H1 (cell line): ENCODE data around the gene FRMD7. TPM values are rescaled to one million over a fixed set of nuclear protein-coding genes. Genes with fewer than 3 reads are reported as not detected.

ENCODE experiments used
- CTCF ChIA-PET: fragments of 300-600 bp; sonication (Branson Sonifier 250); formaldehyde crosslinking; loops from one replicate; lab custom pipeline; 2021; ENCODE audit not compliant: partially characterized antibody; lab: Charles Lee
- POLR2A ChIA-PET: fragments of 300-600 bp; sonication (Branson Sonifier 250); formaldehyde crosslinking; loops from one replicate; lab custom pipeline; 2021; ENCODE audit warnings: inconsistent platforms; ENCODE audit not compliant: partially characterized antibody; lab: Charles Lee
- DNase-seq, 2 experiments: peaks; one replicate each; pipeline versions ENCODE4 v3.0.0 to v3.0.0-alpha.2; 2010 to 2022; ENCODE audit warnings: low spot score in 2 of 2, low read depth in 1 of 2, mixed read lengths in 1 of 2
- FAIRE-seq: peaks from 2 replicates; lab custom pipeline; 2011; peaks lifted over from hg19 to GRCh38; lab: Jason Lieb, UNC
- H2AFZ ChIP-seq: 2 replicates; pipeline ENCODE4 v1.8.1; 2012; ENCODE audit warnings: low read length, inconsistent platforms
- H2AK5ac ChIP-seq: 2 replicates; pipeline ENCODE4 v1.6.1; 2013; ENCODE audit warnings: low read depth, low read length
- H2BK120ac ChIP-seq: replicated peaks from 2 replicates; pipeline ENCODE3; 2013; ENCODE audit warnings: low read depth, low read length, inconsistent platforms
- H2BK12ac ChIP-seq: 2 replicates; pipeline ENCODE4 v1.6.1; 2013; ENCODE audit warnings: low read depth, low read length
- H2BK15ac ChIP-seq: 2 replicates; pipeline ENCODE4 v1.6.1; 2013; ENCODE audit warnings: low read length
- H2BK20ac ChIP-seq: 2 replicates; pipeline ENCODE4 v1.6.1; 2013; ENCODE audit warnings: low read length
- H2BK5ac ChIP-seq: 2 replicates; pipeline ENCODE4 v1.6.1; 2013; ENCODE audit warnings: low read depth, low read length
- H3K14ac ChIP-seq: 2 replicates; pipeline ENCODE4 v1.6.1; 2013; ENCODE audit warnings: inconsistent platforms; ENCODE audit not compliant: insufficient read length
- H3K18ac ChIP-seq: 2 replicates; pipeline ENCODE4 v1.6.1; 2013; ENCODE audit warnings: low read length; ENCODE audit errors: extremely low read depth
- H3K23ac ChIP-seq: 2 replicates; pipeline ENCODE4 v1.6.1; 2013; ENCODE audit warnings: inconsistent platforms; ENCODE audit not compliant: insufficient read length
- H3K23me2 ChIP-seq: 2 replicates; pipeline ENCODE4 v1.6.1; 2013; ENCODE audit warnings: low read depth, low read length
- H3K27ac ChIP-seq: 2 replicates; pipeline ENCODE4 v1.6.1; 2011; ENCODE audit warnings: low read depth, low read length, inconsistent platforms
- H3K27me3 ChIP-seq, 4 experiments: replicated peaks in 1 of 4; 1 replicate in 1 of 4; 2 replicates in 3 of 4; pipeline versions ENCODE4 v1.6.1 to v1.8.1; 2011 to 2013; ENCODE audit warnings: low read length in 3 of 4, mild to moderate bottlenecking in 3 of 4, inconsistent platforms in 2 of 4, mixed read lengths in 2 of 4, moderate library complexity in 1 of 4; ENCODE audit not compliant: control insufficient read depth in 3 of 4, insufficient read depth in 3 of 4; ENCODE audit errors: extremely low read depth in 1 of 4
- H3K36me3 ChIP-seq, 4 experiments: 2 replicates each; pipeline versions ENCODE4 v1.6.1 to v1.8.1; 2011 to 2013; ENCODE audit warnings: mild to moderate bottlenecking in 4 of 4, low read length in 3 of 4, moderate library complexity in 2 of 4, control low read depth in 1 of 4, inconsistent platforms in 1 of 4; ENCODE audit not compliant: insufficient read depth in 4 of 4, control insufficient read depth in 2 of 4
- H3K4ac ChIP-seq: replicated peaks from 2 replicates; pipeline ENCODE3; 2013; ENCODE audit warnings: low read length, low read depth, mixed read lengths, inconsistent platforms; ENCODE audit not compliant: insufficient read length
- H3K4me1 ChIP-seq, 4 experiments: replicated peaks in 1 of 4; 1 replicate in 1 of 4; 2 replicates in 3 of 4; pipeline versions ENCODE4 v1.6.1 to v1.8.1; 2011 to 2013; ENCODE audit warnings: low read length in 3 of 4, inconsistent platforms in 2 of 4, mixed read lengths in 1 of 4; ENCODE audit not compliant: insufficient read depth in 4 of 4, control insufficient read depth in 3 of 4
- H3K4me2 ChIP-seq, 2 experiments: 2 replicates each; pipeline versions ENCODE4 v1.6.1 to v1.8.1; 2011 to 2013; ENCODE audit warnings: low read depth in 2 of 2, low read length in 2 of 2, control low read depth in 1 of 2, inconsistent platforms in 1 of 2, mild to moderate bottlenecking in 1 of 2; ENCODE audit not compliant: insufficient read depth in 1 of 2
- H3K4me3 ChIP-seq, 4 experiments: fragments of 200-600, 300-600 bp in 1 of 4; sonication (generic), shearing (Covaris generic), sonication (Bioruptor Twin) in 1 of 4; 2 replicates each; pipeline versions ENCODE4 v1.5.1 to v1.8.1; 2011 to 2016; ENCODE audit warnings: low read length in 4 of 4, low read depth in 3 of 4, control low read depth in 2 of 4, inconsistent platforms in 2 of 4, mild to moderate bottlenecking in 2 of 4, mixed read lengths in 1 of 4, moderate library complexity in 1 of 4; ENCODE audit not compliant: insufficient read depth in 2 of 4; ENCODE audit errors: extremely low read depth in 1 of 4
- H3K56ac ChIP-seq: replicated peaks from 2 replicates; pipeline ENCODE3; 2013; ENCODE audit warnings: low read depth, mild to moderate bottlenecking, mixed read lengths, low read length, inconsistent platforms; ENCODE audit not compliant: insufficient read length
- H3K79me1 ChIP-seq: 2 replicates; pipeline ENCODE4 v1.6.1; 2013; ENCODE audit warnings: low read depth, low read length, control low read depth
- H3K79me2 ChIP-seq, 2 experiments: 2 replicates each; pipeline versions ENCODE4 v1.6.1 to v1.8.1; 2012 to 2013; ENCODE audit warnings: low read length in 2 of 2, mild to moderate bottlenecking in 2 of 2, inconsistent platforms in 1 of 2; ENCODE audit not compliant: insufficient read depth in 2 of 2, control insufficient read depth in 1 of 2
- H3K9ac ChIP-seq, 4 experiments: replicated peaks in 1 of 4; 1 replicate in 1 of 4; 2 replicates in 3 of 4; pipeline versions ENCODE4 v1.6.1 to v1.8.1; 2011 to 2013; ENCODE audit warnings: low read depth in 3 of 4, low read length in 3 of 4, control low read depth in 2 of 4, mild to moderate bottlenecking in 2 of 4, moderate library complexity in 2 of 4, inconsistent platforms in 1 of 4; ENCODE audit errors: extremely low read depth in 1 of 4
- H3K9me3 ChIP-seq, 2 experiments: 2 replicates each; pipeline versions ENCODE4 v1.6.1 to v1.8.1; 2012 to 2013; ENCODE audit warnings: mild to moderate bottlenecking in 2 of 2, moderate library complexity in 2 of 2, control low read depth in 1 of 2, inconsistent platforms in 1 of 2, low read depth in 1 of 2, low read length in 1 of 2, mixed read lengths in 1 of 2; ENCODE audit not compliant: insufficient read depth in 2 of 2
- H4K20me1 ChIP-seq, 2 experiments: replicated peaks in 1 of 2; 2 replicates each; pipeline versions ENCODE3 to v1.8.1; 2011 to 2013; ENCODE audit warnings: inconsistent platforms in 2 of 2, low read length in 2 of 2, mild to moderate bottlenecking in 1 of 2; ENCODE audit not compliant: insufficient read depth in 2 of 2, control insufficient read depth in 1 of 2
- H4K5ac ChIP-seq: 2 replicates; pipeline ENCODE4 v1.6.1; 2013; ENCODE audit warnings: low read length, low read depth, mixed read lengths, inconsistent platforms; ENCODE audit not compliant: insufficient read length
- H4K8ac ChIP-seq: 2 replicates; pipeline ENCODE4 v1.8.0; 2013; ENCODE audit warnings: mild to moderate bottlenecking, moderate library complexity, low read length, inconsistent platforms; ENCODE audit not compliant: insufficient read depth; ENCODE audit errors: extremely low read depth
- H4K91ac ChIP-seq: replicated peaks from 2 replicates; pipeline ENCODE3; 2013; ENCODE audit warnings: low read length, mixed read lengths, inconsistent platforms; ENCODE audit not compliant: insufficient read length
- CEBPB ChIP-seq: IDR thresholded peaks from 2 replicates; pipeline ENCODE4 v1.6.1; 2012; ENCODE audit warnings: low read depth, low read length
- CTCF ChIP-seq, 3 experiments: IDR thresholded peaks; 1 replicate in 2 of 3; 2 replicates in 1 of 3; pipeline versions ENCODE4 v1.5.1 to v1.6.1; 2011; ENCODE audit warnings: low read length in 3 of 3, mild to moderate bottlenecking in 3 of 3, inconsistent platforms in 2 of 3, low read depth in 1 of 3, moderate library complexity in 1 of 3; ENCODE audit not compliant: insufficient read depth in 1 of 3; ENCODE audit errors: control extremely low read depth in 1 of 3
- HDAC6 ChIP-seq: IDR thresholded peaks from one replicate; pipeline ENCODE4 v1.7.1; 2012; ENCODE audit warnings: low read depth, mild to moderate bottlenecking, inconsistent platforms, low read length, moderate library complexity
- KDM5A ChIP-seq: fragments of 200-600 bp; IDR thresholded peaks from 2 replicates; pipeline ENCODE4 v1.7.1; 2012; ENCODE audit warnings: mild to moderate bottlenecking, low read length, inconsistent platforms, mixed read lengths
- NANOG ChIP-seq: IDR thresholded peaks from 2 replicates; pipeline ENCODE4 v1.6.1; 2011; ENCODE audit warnings: low read length, low read depth, mild to moderate bottlenecking, inconsistent platforms; ENCODE audit not compliant: insufficient read depth, poor library complexity, severe bottlenecking
- RAD21 ChIP-seq, 2 experiments: IDR thresholded peaks in 1 of 2; conservative IDR thresholded peaks in 1 of 2; 2 replicates each; pipeline ENCODE4 v1.6.1; 2011; ENCODE audit warnings: low read depth in 2 of 2, low read length in 2 of 2, improper control_type of control experiment in 1 of 2, inconsistent platforms in 1 of 2, mild to moderate bottlenecking in 1 of 2, moderate library complexity in 1 of 2
- WGBS, 2 experiments: shearing (Covaris generic) in 1 of 2; methylation state at CpG; one replicate each; pipeline versions ENCODE4 v1.1.6 to v1.1.7; 2013 to 2015; ENCODE audit warnings: low lambda C conversion rate in 2 of 2, mixed read lengths in 2 of 2, inconsistent platforms in 1 of 2, low coverage in 1 of 2, missing lambda C conversion rate in 1 of 2; ENCODE audit not compliant: insufficient replicate concordance in 2 of 2, insufficient coverage in 1 of 2, insufficient read length in 1 of 2; ENCODE audit errors: extremely low coverage in 1 of 2, missing lambda C conversion rate in 1 of 2; 5-methylcytosine and 5-hydroxymethylcytosine counted together
- polyA plus RNA-seq, 7 experiments: library from polyadenylated mRNA; depleted of rRNA in 3 of 7; stranded (reverse) in 5 of 7; unstranded in 2 of 7; fragments of >200 nt in 5 of 7; fragments of 200-250 nt in 2 of 7; gene quantifications; 1 replicate in 5 of 7; 2 replicates in 1 of 7; 4 replicates in 1 of 7; pipeline versions ENCODE4 v1.2.1 to v1.2.3, GENCODE V29; 2011 to 2013; ENCODE audit warnings: missing spikeins in 2 of 7, mixed read lengths in 2 of 7
- total RNA-seq: library from RNA; stranded (reverse); fragmentation: NEBNext Ultra II Directional; extraction: Animal tissue kit (Norgen Biotek cat#: 25700); gene quantifications from 2 replicates; pipeline ENCODE4 v1.2.1, GENCODE V29; 2021

FRMD7 gene
- total and polyA plus RNA-seq, 2 of the 8 experiments (the other 6 are each of a cell fraction or from before 2014, with no cell fraction given): not detected

- no peak for DNase-seq
- Histone ChIP-seq H3K27ac (no peak overlapping the region), H3K56ac (no peak overlapping the region), H2BK15ac (no peak overlapping the region), H4K5ac (no peak overlapping the region), H2BK20ac (no peak overlapping the region), H2BK5ac (no peak overlapping the region), H3K79me1 (no peaks in the 10 kb centered on the region), H4K20me1 (no peaks in the 10 kb centered on the region), H3K4ac (no peak overlapping the region), H3K9me3 (no peaks in the 10 kb centered on the region), H3K23me2 (no peaks in the 10 kb centered on the region), H3K4me1 (peaks cover 0 to 4% (median 0%) of the 10 kb centered on the region in 4 experiments; a peak in 1 of 7 replicates), H3K23ac (no peak overlapping the region), H3K79me2 (no peaks in the 10 kb centered on the region), H2BK12ac (no peak overlapping the region), H3K36me3 (no peaks in the 10 kb centered on the region), H4K8ac (no peak overlapping the region), H4K91ac (no peak overlapping the region), H2BK120ac (no peak overlapping the region), H3K4me2 (no peak overlapping the region), H2AK5ac (no peak overlapping the region), H3K18ac (no peak overlapping the region), H3K27me3 (no peaks in the 10 kb centered on the region), H3K9ac (no peak overlapping the region), H3K4me3 (no peak overlapping the region), H3K14ac (no peak overlapping the region), H2AFZ (no peak overlapping the region)
- WGBS, 2 experiments: 73% methylated on average over 3 of the region's 3 CpGs; no CpG with 5 or more reads in 1 of the 2 experiments
- CTCF ChIA-PET: interaction anchor here (0.9 to 1.0 kb wide), 2 partner anchors 18 to 63 kb away, joined by 3 read pairs; no protein-coding TSS in a partner anchor
- POLR2A ChIA-PET: no interaction called here
- no peak for FAIRE-seq
- TF ChIP-seq NANOG (no peak), RAD21 (IDR thresholded peaks at IDR 0.05 in 1 of 2, conservative IDR thresholded peaks at IDR 0.05 in 1 of 2; ENCODE audit: low read depth in 2 of 2, low read length in 2 of 2) (peak in 1 of 2 experiments; percentile 21; a peak in 1 of 4 replicates), CTCF (IDR thresholded peaks at IDR 0.05; ENCODE audit: control extremely low read depth in 1 of 3, insufficient read depth in 1 of 3, low read depth in 1 of 3, low read length in 3 of 3) (peak in 1 of 3 experiments; percentile 19; a peak in 1 of 4 replicates), CEBPB (no peak), HDAC6 (no peak), KDM5A (no peak)
Observed at GRCh38 chrX:132171478-132171877, 43.7 kb upstream of the FRMD7 start.
